GM12801 (cell line): ENCODE measurements around the gene UBE2U.

Experiments used
- TF ChIP-seq, protein P1 (sequence below): IDR thresholded peaks from one replicate; pipeline ENCODE4 v1.5.1; 2011; ENCODE audit warnings: control low read depth; ENCODE audit not compliant: insufficient read length; ENCODE audit errors: extremely low read depth

The UBE2U gene

DNA sequence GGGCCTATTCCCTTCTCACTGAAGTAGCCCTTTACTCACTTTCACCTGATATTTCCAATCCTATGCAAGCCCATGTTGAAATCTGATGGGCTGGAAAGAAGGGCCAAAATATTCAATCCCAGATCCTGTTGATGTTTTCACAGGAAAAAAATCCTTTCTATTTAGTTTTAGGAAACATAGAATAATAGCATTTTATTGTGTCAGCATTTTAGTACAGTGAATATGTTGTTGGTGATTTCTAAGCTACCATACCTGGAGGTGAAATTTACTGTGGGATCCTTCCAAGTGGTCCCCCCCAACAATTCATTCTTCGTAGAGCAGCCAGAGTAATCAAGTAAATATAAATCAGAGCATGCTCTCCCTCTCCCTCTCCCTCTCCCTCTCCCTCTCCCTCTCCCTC is 3.4 kb upstream of the UBE2U start:
- TF ChIP-seq, protein P1, sequence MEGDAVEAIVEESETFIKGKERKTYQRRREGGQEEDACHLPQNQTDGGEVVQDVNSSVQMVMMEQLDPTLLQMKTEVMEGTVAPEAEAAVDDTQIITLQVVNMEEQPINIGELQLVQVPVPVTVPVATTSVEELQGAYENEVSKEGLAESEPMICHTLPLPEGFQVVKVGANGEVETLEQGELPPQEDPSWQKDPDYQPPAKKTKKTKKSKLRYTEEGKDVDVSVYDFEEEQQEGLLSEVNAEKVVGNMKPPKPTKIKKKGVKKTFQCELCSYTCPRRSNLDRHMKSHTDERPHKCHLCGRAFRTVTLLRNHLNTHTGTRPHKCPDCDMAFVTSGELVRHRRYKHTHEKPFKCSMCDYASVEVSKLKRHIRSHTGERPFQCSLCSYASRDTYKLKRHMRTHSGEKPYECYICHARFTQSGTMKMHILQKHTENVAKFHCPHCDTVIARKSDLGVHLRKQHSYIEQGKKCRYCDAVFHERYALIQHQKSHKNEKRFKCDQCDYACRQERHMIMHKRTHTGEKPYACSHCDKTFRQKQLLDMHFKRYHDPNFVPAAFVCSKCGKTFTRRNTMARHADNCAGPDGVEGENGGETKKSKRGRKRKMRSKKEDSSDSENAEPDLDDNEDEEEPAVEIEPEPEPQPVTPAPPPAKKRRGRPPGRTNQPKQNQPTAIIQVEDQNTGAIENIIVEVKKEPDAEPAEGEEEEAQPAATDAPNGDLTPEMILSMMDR: no peak

DNA sequence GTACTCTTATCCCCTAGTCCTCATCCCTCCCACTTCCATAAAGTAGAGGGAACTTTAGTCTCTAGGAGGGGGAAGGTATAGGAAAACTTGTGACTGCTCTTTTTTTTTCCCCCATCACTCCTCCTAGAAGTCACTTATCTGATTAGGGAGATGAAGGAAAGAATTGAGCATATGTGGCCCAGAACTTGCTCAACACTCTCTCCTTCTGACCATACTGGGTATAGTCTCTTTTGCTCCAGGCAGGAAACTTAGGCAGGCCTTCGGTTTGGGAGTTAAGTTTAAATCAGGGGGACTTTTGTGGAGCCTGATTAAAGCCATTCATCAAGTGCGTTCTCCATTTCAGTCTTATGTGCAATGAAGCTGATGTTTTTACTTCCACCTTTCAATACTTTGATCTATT is 5.8 kb downstream of the UBE2U start:
- TF ChIP-seq, protein P1: no peak

DNA sequence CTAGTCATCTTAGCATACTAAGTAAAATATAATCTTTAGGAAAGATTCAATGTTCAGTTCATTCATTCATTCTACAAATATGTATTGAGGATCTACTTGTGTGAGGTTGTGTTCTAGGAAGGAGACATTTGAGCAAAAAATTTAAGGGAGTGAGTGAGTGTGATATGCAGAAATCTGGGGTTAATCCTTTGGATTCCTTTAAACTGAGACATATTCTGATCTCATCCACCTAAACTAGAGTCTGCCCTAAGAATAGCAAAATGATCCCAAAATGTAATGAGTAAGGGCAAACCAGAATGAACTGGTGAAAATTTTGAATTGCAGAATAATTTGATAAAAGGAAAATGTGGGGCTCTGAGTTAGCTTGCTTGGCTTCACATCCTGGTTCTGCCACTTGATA is 8.6 kb downstream of the UBE2U start:
- TF ChIP-seq, protein P1: no peak

DNA sequence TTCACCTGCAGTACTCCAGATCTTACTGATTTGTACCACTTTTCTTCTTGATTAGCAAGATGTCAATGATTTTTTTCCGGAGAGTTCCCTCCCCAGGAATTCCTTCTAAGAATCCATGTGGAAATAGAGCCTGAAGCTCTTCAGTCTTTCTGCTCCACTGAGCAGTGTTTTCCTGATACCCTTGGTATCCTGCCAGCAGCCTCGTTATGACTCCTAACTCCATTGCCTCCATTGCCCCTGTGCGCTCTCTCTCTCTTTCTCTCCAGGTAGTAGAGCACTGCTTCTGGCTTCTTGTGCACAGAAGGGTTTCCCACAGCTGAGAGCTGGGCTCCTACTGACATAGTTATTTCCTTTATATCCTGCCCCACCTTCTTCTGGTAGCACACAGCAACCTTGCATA is 12.2 kb downstream of the UBE2U start:
- TF ChIP-seq, protein P1: no peak

DNA sequence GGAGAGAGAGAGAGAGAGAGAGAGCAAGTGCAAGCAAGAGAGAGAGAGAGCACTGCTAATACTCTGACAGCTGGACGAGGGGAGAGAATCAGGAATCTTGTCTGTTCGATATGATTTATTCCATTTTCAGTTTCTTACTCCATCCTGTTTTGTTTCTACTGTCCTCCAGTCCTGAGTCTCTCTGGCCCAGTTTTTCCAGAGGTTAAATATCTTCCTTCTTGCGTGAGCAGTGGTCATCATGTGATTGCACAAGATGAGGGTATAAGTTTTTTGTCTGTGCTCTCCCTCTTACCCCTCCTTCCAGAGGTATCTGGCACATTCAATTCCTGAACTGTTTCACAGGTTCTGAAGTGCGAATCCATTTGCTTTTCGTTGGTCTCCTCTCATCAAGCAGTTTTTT is 16.8 kb downstream of the UBE2U start:
- TF ChIP-seq, protein P1: no peak

DNA sequence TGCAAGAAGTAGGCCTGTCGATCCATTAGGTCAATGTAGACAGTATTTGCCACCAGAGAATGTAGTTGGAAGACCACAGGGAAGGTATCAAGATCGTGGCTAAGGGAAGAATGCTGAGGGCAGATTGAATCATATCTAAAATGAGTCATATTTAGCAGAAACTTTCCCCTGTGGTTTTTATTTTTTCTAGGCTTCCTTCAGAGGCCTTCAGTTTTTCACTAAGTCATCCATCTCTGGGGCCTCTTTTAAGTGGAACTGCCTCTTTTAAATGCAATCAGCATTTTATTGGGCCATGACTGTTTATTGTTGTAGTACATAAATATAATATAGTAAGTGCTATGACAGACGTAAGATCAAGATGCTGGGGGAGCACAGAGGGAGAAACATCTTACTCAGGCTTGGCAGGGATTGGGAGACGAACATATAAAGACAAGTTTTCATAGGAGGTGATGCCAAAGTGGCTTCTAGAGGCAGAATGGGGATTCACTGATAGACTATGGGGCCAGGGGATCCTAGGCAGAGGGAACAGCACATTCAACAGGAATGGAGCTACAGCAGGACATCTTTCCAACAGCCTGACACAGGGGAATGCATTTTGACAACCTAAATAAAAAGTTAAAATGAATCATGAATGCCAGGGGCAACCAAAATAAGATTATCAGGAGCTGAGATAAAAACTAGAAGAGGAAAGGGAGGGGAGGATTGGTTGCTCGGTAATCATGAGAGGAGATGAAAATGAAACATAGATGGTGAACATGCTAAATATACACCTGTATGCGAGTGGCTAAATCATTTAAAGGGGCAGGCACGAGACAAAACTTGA is 20.1 kb downstream of the UBE2U start:
- TF ChIP-seq, protein P1: no peak

DNA sequence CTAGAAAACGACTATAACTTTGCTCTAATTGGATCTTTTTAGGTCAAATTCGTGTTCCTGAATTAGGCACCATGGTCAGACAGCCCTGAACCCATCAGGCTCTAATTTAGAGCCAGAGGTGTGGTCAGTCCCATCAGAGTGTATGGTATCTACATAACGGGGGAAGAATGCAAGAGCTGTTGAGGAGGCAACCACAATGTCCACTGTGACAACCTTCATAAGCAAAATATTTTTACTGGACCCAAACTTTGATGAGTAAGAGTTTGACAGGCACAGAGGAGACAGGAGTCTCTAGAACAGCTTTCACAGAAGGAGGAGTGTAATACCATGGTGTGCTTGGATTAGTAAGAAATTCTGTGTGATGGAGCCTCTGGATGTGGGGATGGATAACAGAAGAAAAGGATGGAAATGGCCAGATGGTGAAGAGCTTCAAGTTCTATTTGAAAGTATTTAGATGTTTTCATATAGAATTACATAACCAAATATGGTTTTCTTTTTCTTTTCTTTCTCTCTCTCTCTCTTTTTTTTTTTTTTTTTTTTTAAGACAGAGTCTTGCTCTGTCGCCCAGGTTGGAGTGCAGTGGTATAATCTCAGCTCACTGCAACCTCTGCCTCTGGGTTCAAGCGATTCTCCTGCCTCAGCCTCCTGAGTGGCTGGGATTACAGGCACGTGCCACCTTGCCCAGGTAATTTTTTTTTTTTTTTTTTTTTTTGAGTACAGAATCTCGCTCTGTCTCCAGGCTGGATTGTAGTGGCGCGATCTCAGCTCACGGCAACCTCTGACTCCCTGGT is 24.9 kb downstream of the UBE2U start:
- TF ChIP-seq, protein P1: no peak
